Stimulated activated naive CD8-positive, alpha-beta T cell treated with anti-CD3 and anti-CD28 coated beads, Interleukin-15, amount 100 ng/mL, for 72 hours (primary cell): ENCODE results near the gene HGD.
A peak's percentile ranks its signal among the peaks of the same experiment; 100 is the strongest.
"Not testable (repeated sequence)": the region's sequence is repeated elsewhere in the genome, so short reads cannot be mapped to it uniquely, and the experiment has no call there.

Experiments
- ATAC-seq: fragments of 150-1000 bp; cut with Tn5 transposase; 2 replicates; pipeline ENCODE4 v1.10.0; 2021; ENCODE audit warnings: mild to moderate bottlenecking, moderate library complexity
- DNase-seq, 2 donors: peaks; one replicate each; pipeline ENCODE4 v3.0.0; 2021 to 2022
- H3K27ac Mint-ChIP-seq, 2 donors: one replicate each; pipeline ENCODE4 v1.8.0; 2022; ENCODE audit warnings: mild to moderate bottlenecking in 2 of 2, mixed read lengths in 2 of 2, moderate library complexity in 2 of 2
- H3K27me3 Mint-ChIP-seq: one replicate; pipeline ENCODE4 v1.8.0; 2022; ENCODE audit warnings: mixed read lengths
- H3K4me1 Mint-ChIP-seq: one replicate; pipeline ENCODE4 v1.8.0; 2022; ENCODE audit warnings: mild to moderate bottlenecking, mixed read lengths
- H3K4me3 Mint-ChIP-seq, 2 donors: one replicate each; pipeline ENCODE4 v1.8.0; 2022; ENCODE audit warnings: mild to moderate bottlenecking in 2 of 2, mixed read lengths in 2 of 2, moderate library complexity in 1 of 2
- H3K9me3 Mint-ChIP-seq, 2 donors: one replicate each; pipeline ENCODE4 v1.8.0; 2022; ENCODE audit warnings: mixed read lengths in 2 of 2

HGD gene

DNA sequence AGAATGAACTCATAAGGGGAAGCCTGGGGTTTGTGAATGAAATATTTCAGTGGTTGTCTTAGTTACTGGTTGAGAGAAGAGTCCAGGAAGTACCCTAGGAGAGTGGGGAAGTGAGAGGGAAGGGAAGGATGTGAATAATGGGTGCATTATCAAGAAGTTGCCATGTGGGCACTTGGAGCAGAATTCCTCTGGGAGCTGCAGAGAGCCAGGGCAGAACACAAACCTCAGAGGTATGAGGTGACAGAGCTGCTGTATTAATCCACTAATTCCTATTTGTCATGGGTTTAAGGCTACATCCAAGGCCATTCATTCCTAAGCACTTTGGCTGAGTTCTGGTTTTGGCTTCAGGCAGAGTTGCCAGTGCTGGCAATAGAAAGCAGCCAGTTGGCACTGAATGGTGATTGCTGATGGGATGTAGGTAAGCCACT is 56.9 kb downstream of the HGD start:
- Mint-ChIP-seq H3K9me3 (peaks cover 31 to 39% of the 10 kb centered on the region in 2 donors), H3K27ac (no peak overlapping the region), H3K4me3 (no peak overlapping the region), H3K27me3 (no peaks in the 10 kb centered on the region), H3K4me1 (no peaks in the 10 kb centered on the region)
- DNase-seq (no peak), ATAC-seq (no peak)

- H3K27me3 Mint-ChIP-seq = no peaks in the 10 kb centered on the region
- peaks cover 31% of the 10 kb centered on the region in 2 donors for H3K9me3 Mint-ChIP-seq
- DNase-seq (no peak), ATAC-seq (no peak)
- H3K27ac Mint-ChIP-seq = no peak overlapping the region
- H3K4me1 Mint-ChIP-seq = no peaks in the 10 kb centered on the region
- no peak overlapping the region for H3K4me3 Mint-ChIP-seq
These were observed 58.3 kb downstream of the HGD start for GRCh38 chr3:120623727-120624093.

DNA sequence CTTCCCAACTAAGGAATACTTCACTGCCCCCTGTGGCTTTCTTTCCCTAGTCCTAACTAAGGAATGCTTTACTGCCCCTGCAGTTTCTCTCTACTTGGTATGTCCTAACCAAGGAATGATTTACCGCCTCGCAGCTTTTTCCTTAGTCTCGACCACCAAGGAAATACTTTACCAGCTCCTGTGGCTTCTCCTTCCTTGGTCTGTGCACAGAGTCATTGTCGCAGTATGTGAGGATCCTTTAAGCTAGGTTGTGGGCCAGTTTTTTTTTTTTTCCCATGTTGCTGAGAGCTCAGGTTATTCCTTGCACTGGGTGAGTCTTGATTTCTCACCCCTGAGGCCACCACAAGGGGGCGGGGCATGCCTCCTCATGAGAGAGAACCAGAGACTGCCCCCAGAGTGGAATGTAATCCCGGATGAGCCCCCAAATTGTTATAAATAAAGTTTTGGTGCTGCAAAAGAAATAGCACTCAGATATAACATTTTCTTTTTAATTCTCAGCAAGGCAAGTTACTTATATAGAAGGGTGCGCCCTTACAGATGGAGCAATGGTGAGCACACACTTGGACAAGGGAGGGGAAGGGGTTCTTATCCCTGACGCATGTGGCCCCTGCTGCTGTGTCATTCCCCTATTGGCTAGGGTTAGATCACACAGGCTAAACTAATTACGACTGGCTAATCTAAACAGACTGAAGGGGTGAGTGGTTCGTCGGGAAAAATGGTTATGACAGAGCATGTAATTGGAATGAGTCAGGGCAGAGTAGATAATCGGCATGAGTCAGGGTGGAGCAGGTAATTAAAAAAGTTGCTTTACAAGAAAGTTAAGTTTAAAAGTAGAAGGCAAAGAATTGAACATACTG is 58.9 kb downstream of the HGD start:
- no peak for DNase-seq

GRCh38 chr3:120622457-120622856 is 59.6 kb downstream of the HGD start:
- Mint-ChIP-seq H3K4me3 (no peak overlapping the region), H3K27me3 (no peaks in the 10 kb centered on the region)

More for the DNA sequence above, 58.9 kb downstream of the HGD start:
- Mint-ChIP-seq H3K4me1 (no peaks in the 10 kb centered on the region), H3K27me3 (no peaks in the 10 kb centered on the region), H3K9me3 (peaks cover 31% of the 10 kb centered on the region in 2 donors), H3K27ac (peak overlapping the region; percentile 16 to 52), H3K4me3 (peak overlapping the region in 1 of 2 donors; percentile 46)
- no peak for ATAC-seq

GRCh38 chr3:120616745-120617144 is 65.3 kb downstream of the HGD start:
- H3K4me3 Mint-ChIP-seq, ATAC-seq, H3K4me1 Mint-ChIP-seq, H3K27me3 Mint-ChIP-seq, H3K9me3 Mint-ChIP-seq, DNase-seq: not testable (repeated sequence)
- peak overlapping the region; percentile 42 to 78 for H3K27ac Mint-ChIP-seq

More at GRCh38 chr3:120622457-120622856, 59.6 kb downstream of the HGD start:
- peak overlapping the region in 1 of 2 donors; percentile 52 for H3K27ac Mint-ChIP-seq
- no peaks in the 10 kb centered on the region for H3K4me1 Mint-ChIP-seq
- peaks cover 31% of the 10 kb centered on the region in 2 donors for H3K9me3 Mint-ChIP-seq
- ATAC-seq (no peak), DNase-seq (no peak)

GRCh38 chr3:120615847-120616609 is 66.0 kb downstream of the HGD start:
- DNase-seq (no peak), ATAC-seq (no peak)
- Mint-ChIP-seq H3K4me1 (no peaks in the 10 kb centered on the region), H3K4me3 (no peak overlapping the region), H3K9me3 (no peaks in the 10 kb centered on the region), H3K27me3 (no peaks in the 10 kb centered on the region), H3K27ac (no peak overlapping the region)

DNA sequence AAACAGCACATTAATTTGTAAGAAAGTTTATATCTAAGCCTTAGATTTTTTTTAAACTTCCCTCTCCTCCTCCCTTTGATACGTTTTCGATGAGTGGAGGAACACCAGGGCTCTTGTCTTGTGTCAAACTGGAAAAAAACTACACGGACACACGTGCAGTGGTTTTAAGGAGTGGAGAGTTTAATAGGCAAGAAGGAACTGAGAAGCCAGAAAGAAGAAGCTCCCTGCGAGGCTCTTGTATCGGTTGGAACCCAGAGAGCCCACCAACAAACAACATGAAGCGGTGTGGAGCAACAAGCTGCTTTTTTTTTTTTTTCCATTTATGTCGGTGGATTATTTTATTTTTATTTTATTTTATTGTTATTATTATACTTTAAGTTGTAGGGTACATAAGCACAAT is 67.3 kb downstream of the HGD start:
- DNase-seq (no peak), ATAC-seq (no peak)
- Mint-ChIP-seq H3K4me3 (no peak overlapping the region), H3K9me3 (no peaks in the 10 kb centered on the region), H3K4me1 (no peaks in the 10 kb centered on the region), H3K27me3 (no peaks in the 10 kb centered on the region), H3K27ac (peak overlapping the region in 1 of 2 donors; percentile 52)

GRCh38 chr3:120608506-120608905 is 73.5 kb downstream of the HGD start:
- H3K27ac Mint-ChIP-seq = peak overlapping the region in 1 of 2 donors; percentile 67
- DNase-seq (no peak), ATAC-seq (no peak)
- no peaks in the 10 kb centered on the region for H3K4me1 Mint-ChIP-seq
- no peaks in the 10 kb centered on the region for H3K27me3 Mint-ChIP-seq
- no peak overlapping the region for H3K4me3 Mint-ChIP-seq
- no peaks in the 10 kb centered on the region for H3K9me3 Mint-ChIP-seq

GRCh38 chr3:120604784-120605183 is 77.3 kb downstream of the HGD start:
- DNase-seq (no peak), ATAC-seq (peak; percentile 62)
- no peaks in the 10 kb centered on the region for H3K4me1 Mint-ChIP-seq
- no peak overlapping the region for H3K4me3 Mint-ChIP-seq
- no peaks in the 10 kb centered on the region for H3K27me3 Mint-ChIP-seq
- H3K9me3 Mint-ChIP-seq = no peaks in the 10 kb centered on the region
- no peak overlapping the region for H3K27ac Mint-ChIP-seq

- DNase-seq (no peak), ATAC-seq (peak; percentile 48)
- H3K4me1 Mint-ChIP-seq = no peaks in the 10 kb centered on the region
- no peak overlapping the region for H3K27ac Mint-ChIP-seq
- H3K4me3 Mint-ChIP-seq = no peak overlapping the region
- no peaks in the 10 kb centered on the region for H3K9me3 Mint-ChIP-seq
- H3K27me3 Mint-ChIP-seq = no peaks in the 10 kb centered on the region
These were observed 77.7 kb downstream of the HGD start for GRCh38 chr3:120604382-120604781.

DNA sequence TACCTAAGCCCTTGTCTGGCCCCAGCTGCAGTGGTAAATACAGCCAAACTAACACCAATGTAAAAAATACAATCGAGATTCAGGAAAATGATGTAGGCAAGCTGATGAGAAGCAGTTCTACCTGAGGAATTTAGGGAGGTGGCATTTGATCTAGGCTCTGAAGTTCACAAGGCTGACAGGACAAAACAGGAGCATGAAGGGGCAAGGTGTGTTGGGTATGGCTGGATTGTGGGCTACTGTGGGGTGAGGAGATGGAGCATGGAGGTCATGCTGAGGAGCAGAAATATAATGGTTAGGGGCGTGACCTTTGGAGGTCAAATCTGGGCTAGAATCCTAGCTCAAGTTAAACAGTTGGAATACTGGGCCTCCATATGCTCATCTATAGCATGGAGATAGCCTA is 79.4 kb downstream of the HGD start:
- no peak overlapping the region for H3K27ac Mint-ChIP-seq
- no peaks in the 10 kb centered on the region for H3K4me1 Mint-ChIP-seq
- no peak for DNase-seq
- ATAC-seq = no peak
- H3K27me3 Mint-ChIP-seq = no peaks in the 10 kb centered on the region
- H3K4me3 Mint-ChIP-seq = no peak overlapping the region
- H3K9me3 Mint-ChIP-seq = no peaks in the 10 kb centered on the region

DNA sequence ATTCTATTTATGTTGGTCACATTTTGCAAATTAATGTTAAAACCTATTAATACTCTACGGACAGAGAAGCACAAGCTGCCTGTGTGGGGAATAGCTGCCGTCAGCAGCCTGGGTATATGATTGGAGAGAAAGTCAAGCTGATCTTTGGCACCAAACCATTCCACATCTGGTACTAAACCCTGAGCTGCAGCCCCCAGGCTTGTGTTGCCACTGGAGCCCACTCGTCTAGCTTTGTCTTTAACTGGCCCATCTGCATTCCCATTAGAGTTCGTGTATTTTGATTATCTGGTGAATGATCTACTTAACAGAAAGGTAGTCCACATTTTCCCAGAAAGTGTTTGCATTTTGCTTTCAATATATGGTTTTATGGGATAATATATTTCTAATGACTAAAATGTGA is 80.5 kb downstream of the HGD start:
- Mint-ChIP-seq H3K27ac (no peak overlapping the region), H3K9me3 (no peaks in the 10 kb centered on the region), H3K4me3 (no peak overlapping the region), H3K27me3 (no peaks in the 10 kb centered on the region), H3K4me1 (no peaks in the 10 kb centered on the region)
- no peak for ATAC-seq
- DNase-seq = no peak

DNA sequence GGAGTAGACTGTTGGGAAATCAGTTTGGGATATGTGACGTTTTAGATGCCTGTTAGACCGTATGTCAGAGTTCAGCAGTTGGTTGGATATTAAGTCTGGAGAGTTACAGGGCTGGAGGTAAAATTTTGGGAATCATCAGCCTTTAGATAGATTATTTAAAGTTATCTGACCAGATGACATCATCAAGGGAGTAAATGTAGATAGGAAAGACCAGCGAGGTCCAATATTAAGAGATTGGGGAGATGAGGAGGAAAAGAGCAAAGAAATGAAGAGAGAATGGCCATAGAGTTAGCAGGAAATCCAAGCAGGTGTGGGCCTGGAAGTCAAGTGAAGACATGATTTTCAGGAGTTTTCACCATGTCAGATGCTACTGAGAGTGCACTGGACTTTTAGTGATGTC is 82.8 kb downstream of the HGD start:
- no peak for ATAC-seq
- no peak overlapping the region for H3K27ac Mint-ChIP-seq

DNA sequence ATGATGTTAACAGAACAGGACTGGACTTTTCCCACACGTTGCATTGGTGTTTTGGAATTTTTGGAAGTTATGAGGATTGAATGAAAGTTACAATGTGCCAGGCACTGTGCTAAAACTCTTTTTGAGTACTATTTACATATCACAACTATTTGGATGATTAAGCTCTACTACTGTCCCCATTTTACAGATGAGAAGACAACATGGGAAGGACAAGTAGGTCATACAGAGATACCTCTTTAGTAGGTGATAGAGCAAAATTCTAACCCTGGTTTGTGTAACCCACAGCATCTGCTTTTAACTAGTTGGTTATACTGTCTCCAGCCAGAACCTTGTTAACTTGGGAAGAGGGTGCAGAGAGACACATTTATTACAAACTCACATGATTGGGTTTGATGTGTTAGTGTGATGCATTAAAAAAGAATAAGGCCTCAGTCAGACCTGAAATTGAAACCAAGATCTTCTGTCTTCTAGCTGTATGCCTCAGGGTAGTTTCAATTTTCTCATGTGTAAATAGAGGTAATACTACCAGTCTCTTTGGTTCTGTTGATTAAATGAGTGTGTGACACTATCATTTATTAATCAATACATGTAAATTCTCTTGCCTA is 84.5 kb downstream of the HGD start:
- Mint-ChIP-seq H3K27me3 (no peaks in the 10 kb centered on the region), H3K9me3 (no peaks in the 10 kb centered on the region), H3K4me3 (no peak overlapping the region), H3K4me1 (peaks cover 6% of the 10 kb centered on the region), H3K27ac (peak overlapping the region in 1 of 2 donors; percentile 36)
- no peak for DNase-seq
- peak; percentile 43 for ATAC-seq

More for the DNA sequence above, 82.8 kb downstream of the HGD start:
- no peak overlapping the region for H3K4me3 Mint-ChIP-seq
- DNase-seq = no peak
- H3K4me1 Mint-ChIP-seq = peaks cover 6% of the 10 kb centered on the region
- H3K9me3 Mint-ChIP-seq = no peaks in the 10 kb centered on the region
- H3K27me3 Mint-ChIP-seq = no peaks in the 10 kb centered on the region

DNA sequence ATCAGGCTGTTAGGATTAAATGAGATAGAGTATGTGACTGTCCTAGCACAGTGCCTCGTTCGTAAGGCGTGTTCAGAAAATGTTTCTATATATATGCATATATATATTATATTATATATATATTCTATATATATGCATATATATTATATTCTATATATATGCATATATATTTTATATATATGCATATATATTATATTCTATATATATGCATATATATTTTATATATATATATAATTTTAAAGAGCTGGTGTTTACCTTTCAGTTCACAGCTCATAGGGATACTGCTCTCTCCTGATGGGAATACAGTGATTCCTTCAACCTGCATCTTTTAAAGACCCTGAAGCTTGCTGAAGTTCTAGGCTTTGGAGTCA is 85.2 kb downstream of the HGD start:
- H3K4me3 Mint-ChIP-seq = peak overlapping the region; percentile 87 to 91
- DNase-seq = no peak
- H3K4me1 Mint-ChIP-seq = peaks cover 6% of the 10 kb centered on the region
- no peaks in the 10 kb centered on the region for H3K27me3 Mint-ChIP-seq
- no peaks in the 10 kb centered on the region for H3K9me3 Mint-ChIP-seq
- no peak for ATAC-seq
- peak overlapping the region; percentile 98 for H3K27ac Mint-ChIP-seq
